HG02759 (cell line): ENCODE results near the gene BPIFB2.
"Not testable (repeated sequence)": the region's sequence is repeated elsewhere in the genome, so short reads cannot be mapped to it uniquely, and the experiment has no call there.

Experiments
- ATAC-seq: cut with Tn5 transposase; IDR thresholded peaks from one replicate; pipeline ENCODE4 v1.9.1; 2021; ENCODE audit warnings: mild to moderate bottlenecking, moderate library complexity; ENCODE audit not compliant: unreplicated experiment

The BPIFB2 gene

GRCh38 chr20:33034901-33035492 is 27.5 kb downstream of the BPIFB2 start:
- ATAC-seq: no peak

- no peak for ATAC-seq
Measured at GRCh38 chr20:33037456-33037855, 30.0 kb downstream of the BPIFB2 start.

- ATAC-seq: no peak
Measured at GRCh38 chr20:33038243-33038642, 30.7 kb downstream of the BPIFB2 start.

- no peak for ATAC-seq
Measured at GRCh38 chr20:33042430-33042829, 34.9 kb downstream of the BPIFB2 start.

GRCh38 chr20:33042983-33043730 is 35.7 kb downstream of the BPIFB2 start:
- no peak for ATAC-seq

- ATAC-seq: no peak
Measured at GRCh38 chr20:33043731-33044181, 36.3 kb downstream of the BPIFB2 start.

GRCh38 chr20:33045129-33045721 is 37.7 kb downstream of the BPIFB2 start:
- not testable (repeated sequence) for ATAC-seq

GRCh38 chr20:33046412-33046811 is 38.9 kb downstream of the BPIFB2 start:
- no peak for ATAC-seq

- ATAC-seq: no peak
Measured at GRCh38 chr20:33051333-33051732, 43.8 kb downstream of the BPIFB2 start.

- ATAC-seq: no peak
Measured at GRCh38 chr20:33053291-33054106, 46.0 kb downstream of the BPIFB2 start, which contains the start of gene BPIFB3. TSS of gene BPIFB3 (plus strand) at chr20:33053903. CDS start at chr20:33055436, 1,533 bp downstream.

- no peak for ATAC-seq
Measured at GRCh38 chr20:33054381-33054780, 46.9 kb downstream of the BPIFB2 start.

- no peak for ATAC-seq
Measured at GRCh38 chr20:33054791-33055190, 47.3 kb downstream of the BPIFB2 start.

GRCh38 chr20:33059136-33059535 is 51.6 kb downstream of the BPIFB2 start:
- no peak for ATAC-seq

- ATAC-seq: no peak
Measured at GRCh38 chr20:33059741-33060390, 52.4 kb downstream of the BPIFB2 start.

GRCh38 chr20:33061658-33062028 is 54.1 kb downstream of the BPIFB2 start:
- no peak for ATAC-seq

- no peak for ATAC-seq
Measured at GRCh38 chr20:33062105-33062824, 54.8 kb downstream of the BPIFB2 start.

- ATAC-seq: no peak
Measured at GRCh38 chr20:33062825-33063149, 55.3 kb downstream of the BPIFB2 start.

- ATAC-seq: no peak
Measured at GRCh38 chr20:33063271-33063670, 55.8 kb downstream of the BPIFB2 start.

GRCh38 chr20:33064572-33065287 is 57.2 kb downstream of the BPIFB2 start:
- no peak for ATAC-seq

- no peak for ATAC-seq
Measured at GRCh38 chr20:33065785-33066184, 58.3 kb downstream of the BPIFB2 start.
